A549 (cell line): Measurements from ENCODE around the gene KAT8. TPM values are rescaled to one million over a fixed set of nuclear protein-coding genes. Genes with fewer than 3 reads are reported as not detected.

Experiments
- ATAC-seq, 2 experiments: fragments of 200-7000 bp in 1 of 2; fragments of >200 bp in 1 of 2; cut with Nextera tagmentation in 1 of 2; cut with Tn5 transposase in 1 of 2; 3 replicates each; pipeline versions ENCODE4 v1.8.0 to v1.9.1; 2018 to 2020; ENCODE audit warnings: mild to moderate bottlenecking in 1 of 2, moderate library complexity in 1 of 2
- CTCF ChIA-PET: fragments of 300-600 bp; sonication (Branson Sonifier 250); formaldehyde crosslinking; extraction: SDS; loops from one replicate; lab custom pipeline; 2021; ENCODE audit warnings: antibody characterized with exemption, inconsistent platforms; lab: Yijun Ruan, JAX
- POLR2A ChIA-PET: fragments of 350-600 bp; formaldehyde crosslinking; extraction: SDS; loops from one replicate; lab custom pipeline; 2021; ENCODE audit warnings: antibody characterized with exemption, inconsistent platforms; lab: Yijun Ruan, JAX
- DNase-seq, 2 experiments: peaks; one replicate each; pipeline versions ENCODE4 v3.0.0 to v3.0.0-alpha.2; 2011 to 2016; ENCODE audit warnings: low read depth in 1 of 2, low spot score in 1 of 2
- FAIRE-seq: peaks from 2 replicates; lab custom pipeline; 2011; peaks lifted over from hg19 to GRCh38; lab: Jason Lieb, UNC
- H3K27ac ChIP-seq, 2 experiments: fragments of >200 bp; sonication (Bioruptor Twin); formaldehyde crosslinking; 3 replicates each; pipeline ENCODE4 v1.5.1; 2016 to 2017
- H3K4me1 ChIP-seq: fragments of >200 bp; sonication (Bioruptor Twin); formaldehyde crosslinking; 3 replicates; pipeline ENCODE4 v1.6.1; 2016
- H3K4me2 ChIP-seq: fragments of >200 bp; sonication (Bioruptor Twin); formaldehyde crosslinking; 3 replicates; pipeline ENCODE4 v1.6.1; 2016
- H3K4me3 ChIP-seq: fragments of >200 bp; sonication (Bioruptor Twin); formaldehyde crosslinking; 3 replicates; pipeline ENCODE4 v1.5.1; 2016
- H3K9me3 ChIP-seq: fragments of >200 bp; sonication (Bioruptor Twin); formaldehyde crosslinking; 3 replicates; pipeline ENCODE4 v1.6.1; 2016
- ATOH8 ChIP-seq: fragments of 250-450 bp; sonication (Bioruptor Pico); IDR thresholded peaks from 2 replicates; pipeline ENCODE4 v1.5.0; 2020; ENCODE audit warnings: low read depth, mild to moderate bottlenecking, moderate library complexity
- EP300 ChIP-seq, 2 experiments: fragments of >200 bp; sonication (Bioruptor Twin); formaldehyde crosslinking; IDR thresholded peaks; 2 replicates in 1 of 2; 3 replicates in 1 of 2; pipeline ENCODE4 v1.6.1; 2016 to 2017
- ESRRA ChIP-seq: fragments of 150-350 bp; IDR thresholded peaks from 2 replicates; pipeline ENCODE4 v1.6.1; 2014; ENCODE audit warnings: mild to moderate bottlenecking, low read length, borderline replicate concordance
- FOSL2 ChIP-seq, 2 experiments: fragments of 450-650 bp in 1 of 2; fragments of >200 bp in 1 of 2; sonication (Bioruptor Twin) in 1 of 2; formaldehyde crosslinking; IDR thresholded peaks; 2 replicates each; pipeline versions ENCODE4 v1.5.0 to v1.6.1; 2016 to 2020; ENCODE audit warnings: mild to moderate bottlenecking in 1 of 2, moderate library complexity in 1 of 2
- HMGXB4 ChIP-seq: fragments of 250-450 bp; sonication (Bioruptor Pico); IDR thresholded peaks from 2 replicates; pipeline ENCODE4 v1.5.0; 2021; ENCODE audit warnings: mild to moderate bottlenecking, moderate library complexity, borderline replicate concordance
- HOXA7 ChIP-seq: fragments of 250-450 bp; sonication (Bioruptor Pico); IDR thresholded peaks from 2 replicates; pipeline ENCODE4 v1.5.0; 2020; ENCODE audit warnings: mild to moderate bottlenecking, moderate library complexity
- JUN ChIP-seq, 2 experiments: fragments of >200 bp; sonication (Bioruptor Twin); formaldehyde crosslinking; IDR thresholded peaks; 2 replicates in 1 of 2; 3 replicates in 1 of 2; pipeline ENCODE4 v1.6.1; 2016 to 2017
- KDM5A ChIP-seq: fragments of 200-600 bp; sonication (generic); IDR thresholded peaks from 2 replicates; pipeline ENCODE4 v1.6.1; 2016; ENCODE audit warnings: antibody characterized with exemption, mild to moderate bottlenecking
- MAX ChIP-seq: IDR thresholded peaks from 2 replicates; pipeline ENCODE4 v1.6.1; 2012
- NFE2L2 ChIP-seq: fragments of 150-350 bp; conservative IDR thresholded peaks from 2 replicates; pipeline ENCODE4 v1.6.1; 2014; ENCODE audit warnings: low read length
- NR3C1 ChIP-seq: fragments of >200 bp; sonication (Bioruptor Twin); formaldehyde crosslinking; IDR thresholded peaks from 3 replicates; pipeline ENCODE4 v1.6.1; 2017
- RAD21 ChIP-seq, 2 experiments: fragments of >200 bp in 1 of 2; sonication (Bioruptor Twin) in 1 of 2; formaldehyde crosslinking in 1 of 2; IDR thresholded peaks in 1 of 2; conservative IDR thresholded peaks in 1 of 2; 2 replicates in 1 of 2; 3 replicates in 1 of 2; pipeline ENCODE4 v1.6.1; 2012 to 2018; ENCODE audit warnings: inconsistent platforms in 1 of 2
- SREBF2 ChIP-seq: fragments of 450-650 bp; IDR thresholded peaks from 2 replicates; pipeline ENCODE4 v1.6.1; 2014; ENCODE audit warnings: mild to moderate bottlenecking, moderate library complexity
- ZNF302 ChIP-seq: fragments of 250-450 bp; sonication (Bioruptor Pico); IDR thresholded peaks from 2 replicates; pipeline ENCODE4 v1.9.0; 2021; ENCODE audit warnings: inconsistent platforms, mild to moderate bottlenecking, moderate library complexity
- ZSCAN20 ChIP-seq: fragments of 250-450 bp; sonication (Bioruptor Pico); IDR thresholded peaks from 2 replicates; pipeline ENCODE4 v1.8.0; 2022; ENCODE audit warnings: mild to moderate bottlenecking, moderate library complexity
- WGBS: methylation state at CpG from one replicate; pipeline ENCODE4 v1.1.6; 2017; ENCODE audit errors: missing lambda C conversion rate; 5-methylcytosine and 5-hydroxymethylcytosine counted together
- polyA plus RNA-seq, 4 experiments: library from polyadenylated mRNA; depleted of rRNA in 3 of 4; stranded (reverse); fragments of >200 nt; fragmentation: RNase III in 1 of 4; extraction: RNeasy Plus Mini Kit Qiagen cat#74134 plus additional on column Dnase treatment in 1 of 4; gene quantifications; 2 replicates in 3 of 4; 3 replicates in 1 of 4; pipeline ENCODE4 v1.2.3, GENCODE V29; 2011 to 2017
- TF ChIP-seq, protein P1 (sequence below): fragments of 150-350 bp; IDR thresholded peaks from 2 replicates; pipeline ENCODE4 v1.6.1; 2014; ENCODE audit warnings: low read depth, mild to moderate bottlenecking, low read length

KAT8 gene
- polyA plus RNA-seq, 2 of the 4 experiments (the other 2 are of a cell fraction) = 34.4 to 42.2 TPM

DNA sequence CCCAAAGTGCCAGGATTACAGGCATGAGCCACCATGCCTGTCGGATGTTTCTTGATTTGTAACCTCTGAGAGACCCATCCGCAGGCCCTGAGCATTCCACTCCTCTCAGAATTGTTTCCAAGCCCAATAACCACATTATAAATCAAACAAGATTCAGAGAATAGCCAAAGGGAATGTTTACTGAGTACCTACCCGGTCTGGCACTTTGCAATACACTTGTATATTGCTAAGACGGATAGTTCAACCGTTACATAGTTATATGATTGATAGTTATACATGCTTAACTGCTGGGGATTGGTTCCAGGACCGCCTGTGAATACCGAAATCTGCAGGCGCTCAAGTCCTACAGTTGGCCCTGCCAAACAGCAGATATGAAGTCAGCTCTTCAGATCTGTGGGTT, 3.0 kb upstream of the KAT8 start:
- TF ChIP-seq SREBF2 = no peak
- H3K4me2 ChIP-seq = no peak overlapping the region
- no peak for FAIRE-seq
- H3K4me1 ChIP-seq = peaks cover 17% of the 10 kb centered on the region
- DNase-seq = no peak
- ChIA-PET POLR2A (no interaction called here), CTCF (interaction anchor here (0.6 to 20.3 kb wide), 2 partner anchors 18 to 28 kb away, joined by 3 to 166 read pairs; no protein-coding TSS in a partner anchor)
- no peak for ATAC-seq
- 82% methylated on average over 8 of the region's 8 CpGs for WGBS
- H3K27ac ChIP-seq = no peak overlapping the region
- no peaks in the 10 kb centered on the region for H3K9me3 ChIP-seq
- no peak overlapping the region for H3K4me3 ChIP-seq

- CTCF ChIA-PET = interaction anchor here (0.7 to 20.3 kb wide), 7 partner anchors 10 to 215 kb away, joined by 3 to 166 read pairs (median 3); partner anchors contain the start of gene HSD3B7
Measured at GRCh38 chr16:31118223-31119155, 1.0 kb downstream of the KAT8 start.

DNA sequence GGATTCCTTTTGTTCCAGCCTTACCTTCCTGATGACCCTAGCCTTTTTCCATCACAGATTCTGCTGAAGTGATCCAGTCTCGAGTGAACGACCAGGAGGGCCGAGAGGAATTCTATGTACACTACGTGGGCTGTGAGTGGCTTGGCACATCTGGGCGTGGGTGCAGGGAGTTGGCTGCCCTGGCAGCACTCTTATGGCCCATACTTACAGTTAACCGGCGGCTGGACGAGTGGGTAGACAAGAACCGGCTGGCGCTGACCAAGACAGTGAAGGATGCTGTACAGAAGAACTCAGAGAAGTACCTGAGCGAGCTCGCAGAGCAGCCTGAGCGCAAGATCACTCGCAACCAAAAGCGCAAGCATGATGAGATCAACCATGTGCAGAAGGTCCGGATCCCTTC, 2.7 kb downstream of the KAT8 start:
- FAIRE-seq = no peak
- Histone ChIP-seq H3K27ac (no peak overlapping the region), H3K4me1 (peaks cover 13% of the 10 kb centered on the region), H3K4me3 (no peak overlapping the region), H3K9me3 (no peaks in the 10 kb centered on the region), H3K4me2 (no peak overlapping the region)
- ChIA-PET CTCF (interaction anchor here (0.6 to 20.3 kb wide), 7 partner anchors 8 to 276 kb away, joined by 3 to 166 read pairs (median 3); no protein-coding TSS in a partner anchor), POLR2A (interaction anchor here (0.5 to 1.5 kb wide), 3 partner anchors 9 to 36 kb away, joined by 3 read pairs; no protein-coding TSS in a partner anchor)
- no peak for TF ChIP-seq NFE2L2
- no peak for TF ChIP-seq EP300 (IDR thresholded peaks at IDR 0.05)
- TF ChIP-seq NR3C1 = no peak
- no peak for TF ChIP-seq ZSCAN20 (CRISPR knock-in tag)
- no peak for TF ChIP-seq ZNF302 (CRISPR knock-in tag)
- TF ChIP-seq RAD21 (conservative IDR thresholded peaks at IDR 0.05 in 1 of 2, IDR thresholded peaks at IDR 0.05 in 1 of 2) = no peak
- TF ChIP-seq ATOH8 (CRISPR knock-in tag) = no peak
- TF ChIP-seq HOXA7 (CRISPR knock-in tag) = no peak
- no peak for TF ChIP-seq HMGXB4 (CRISPR knock-in tag)
- TF ChIP-seq KDM5A = no peak
- no peak for TF ChIP-seq JUN (IDR thresholded peaks at IDR 0.05)
- no peak for TF ChIP-seq FOSL2 (IDR thresholded peaks at IDR 0.05)
- no peak for TF ChIP-seq FOSL2 (CRISPR knock-in tag; IDR thresholded peaks at IDR 0.05)
- TF ChIP-seq SREBF2 = no peak
- TF ChIP-seq MAX = no peak
- TF ChIP-seq, protein P1, sequence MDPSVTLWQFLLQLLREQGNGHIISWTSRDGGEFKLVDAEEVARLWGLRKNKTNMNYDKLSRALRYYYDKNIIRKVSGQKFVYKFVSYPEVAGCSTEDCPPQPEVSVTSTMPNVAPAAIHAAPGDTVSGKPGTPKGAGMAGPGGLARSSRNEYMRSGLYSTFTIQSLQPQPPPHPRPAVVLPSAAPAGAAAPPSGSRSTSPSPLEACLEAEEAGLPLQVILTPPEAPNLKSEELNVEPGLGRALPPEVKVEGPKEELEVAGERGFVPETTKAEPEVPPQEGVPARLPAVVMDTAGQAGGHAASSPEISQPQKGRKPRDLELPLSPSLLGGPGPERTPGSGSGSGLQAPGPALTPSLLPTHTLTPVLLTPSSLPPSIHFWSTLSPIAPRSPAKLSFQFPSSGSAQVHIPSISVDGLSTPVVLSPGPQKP = no peak
- 93% methylated on average over 16 of the region's 16 CpGs for WGBS
- DNase-seq = no peak
- ATAC-seq = no peak

More at GRCh38 chr16:31118223-31119155, 1.0 kb downstream of the KAT8 start:
- H3K4me2 ChIP-seq = peak overlapping the region; percentile 88
- no peaks in the 10 kb centered on the region for H3K9me3 ChIP-seq
- TF ChIP-seq SREBF2 = no peak
- TF ChIP-seq ESRRA = 0 out of 2 replicates have a peak, but pooled peaks have one; percentile 4
- whole genome bisulfite sequencing = 58% methylated on average over 9 of the region's 9 CpGs
- DNase-seq (no peak), ATAC-seq (peak in 1 of 2 experiments; percentile 2; a peak in 2 of 6 replicates), FAIRE-seq (no peak)
- POLR2A ChIA-PET = interaction anchor here (0.7 to 2.0 kb wide), 29 partner anchors 10 to 755 kb away, joined by 3 to 73 read pairs (median 4); partner anchors contain the start of genes ARMC5, BCKDK, FUS and PRSS8
- peaks cover 17% of the 10 kb centered on the region for H3K4me1 ChIP-seq
- peak overlapping the region; percentile 57 for H3K4me3 ChIP-seq
- H3K27ac ChIP-seq = peak overlapping the region; percentile 91 to 93
